ENCODE data around the gene CTNNA2. TPM values are rescaled to one million over a fixed set of nuclear protein-coding genes. Genes with fewer than 3 reads are reported as not detected.

Gene CTNNA2
- total RNA-seq, 1 donor from 2014 or later, result 3.5 TPM

GRCh38 chr2:79757526-79757925 lies 244.7 kb downstream of the CTNNA2 start:
- H3K27me3 ChIP-seq (ENCODE audit: control insufficient read depth, insufficient read depth, low read length), result no peaks in the 10 kb centered on the region
- DNase-seq (ENCODE audit: low read depth), result no peak
- no peak for TF ChIP-seq CTCF (IDR thresholded peaks at IDR 0.05; ENCODE audit: insufficient read depth, low read length, poor library complexity, severe bottlenecking)
- no peak overlapping the region for H3K4me3 ChIP-seq (ENCODE audit: low read depth, low read length)
- H3K36me3 ChIP-seq (ENCODE audit: control insufficient read depth, insufficient read depth, low read length), result no peaks in the 10 kb centered on the region

- TF ChIP-seq CTCF (IDR thresholded peaks at IDR 0.05; ENCODE audit: insufficient read depth, low read length, poor library complexity, severe bottlenecking), result no peak
- H3K4me3 ChIP-seq (ENCODE audit: low read depth, low read length), result no peak overlapping the region
- no peaks in the 10 kb centered on the region for H3K36me3 ChIP-seq (ENCODE audit: control insufficient read depth, insufficient read depth, low read length)
- no peak for DNase-seq (ENCODE audit: low read depth)
- no peaks in the 10 kb centered on the region for H3K27me3 ChIP-seq (ENCODE audit: control insufficient read depth, insufficient read depth, low read length)
Measured at GRCh38 chr2:79758042-79758441, 245.2 kb downstream of the CTNNA2 start.

- Histone ChIP-seq H3K4me3 (ENCODE audit: low read depth, low read length) (no peak overlapping the region), H3K27me3 (ENCODE audit: control insufficient read depth, insufficient read depth, low read length) (no peaks in the 10 kb centered on the region), H3K36me3 (ENCODE audit: control insufficient read depth, insufficient read depth, low read length) (no peaks in the 10 kb centered on the region)
- TF ChIP-seq CTCF (IDR thresholded peaks at IDR 0.05; ENCODE audit: insufficient read depth, low read length, poor library complexity, severe bottlenecking), result no peak
- DNase-seq (ENCODE audit: low read depth), result no peak
Measured at GRCh38 chr2:79758749-79759282, 246.0 kb downstream of the CTNNA2 start.

- no peak for DNase-seq (ENCODE audit: low read depth)
- Histone ChIP-seq H3K36me3 (ENCODE audit: control insufficient read depth, insufficient read depth, low read length) (no peaks in the 10 kb centered on the region), H3K4me3 (ENCODE audit: low read depth, low read length) (no peak overlapping the region), H3K27me3 (ENCODE audit: control insufficient read depth, insufficient read depth, low read length) (no peaks in the 10 kb centered on the region)
- TF ChIP-seq CTCF (IDR thresholded peaks at IDR 0.05; ENCODE audit: insufficient read depth, low read length, poor library complexity, severe bottlenecking), result no peak
Measured at GRCh38 chr2:79770926-79771325, 258.1 kb downstream of the CTNNA2 start.

GRCh38 chr2:79771493-79771892 lies 258.6 kb downstream of the CTNNA2 start:
- no peak for TF ChIP-seq CTCF (IDR thresholded peaks at IDR 0.05; ENCODE audit: insufficient read depth, low read length, poor library complexity, severe bottlenecking)
- no peaks in the 10 kb centered on the region for H3K36me3 ChIP-seq (ENCODE audit: control insufficient read depth, insufficient read depth, low read length)
- DNase-seq (ENCODE audit: low read depth), result no peak
- no peaks in the 10 kb centered on the region for H3K27me3 ChIP-seq (ENCODE audit: control insufficient read depth, insufficient read depth, low read length)
- H3K4me3 ChIP-seq (ENCODE audit: low read depth, low read length), result no peak overlapping the region

- Histone ChIP-seq H3K4me3 (ENCODE audit: low read depth, low read length) (no peak overlapping the region), H3K36me3 (ENCODE audit: control insufficient read depth, insufficient read depth, low read length) (no peaks in the 10 kb centered on the region), H3K27me3 (ENCODE audit: control insufficient read depth, insufficient read depth, low read length) (no peaks in the 10 kb centered on the region)
- no peak for DNase-seq (ENCODE audit: low read depth)
- TF ChIP-seq CTCF (IDR thresholded peaks at IDR 0.05; ENCODE audit: insufficient read depth, low read length, poor library complexity, severe bottlenecking), result no peak
Measured at GRCh38 chr2:79774016-79774415, 261.2 kb downstream of the CTNNA2 start.
